Measurements from ENCODE around the gene ERAL1. TPM values are rescaled to one million over a fixed set of nuclear protein-coding genes. Genes with fewer than 3 reads are reported as not detected.
"Not testable (repeated sequence)": the region's sequence is repeated elsewhere in the genome, so short reads cannot be mapped to it uniquely, and the experiment has no call there.

The ERAL1 gene
- total RNA-seq, 1 donor from 2014 or later, result 61.1 TPM

- H3K9me3 Mint-ChIP-seq (ENCODE audit: unreplicated experiment), result no peaks in the 10 kb centered on the region
- peaks cover 30% of the 10 kb centered on the region for H3K36me3 Mint-ChIP-seq (ENCODE audit: low read depth, unreplicated experiment)
- H3K27me3 Mint-ChIP-seq (ENCODE audit: unreplicated experiment), result peaks cover 7% of the 10 kb centered on the region
- H3K4me3 Mint-ChIP-seq (ENCODE audit: unreplicated experiment), result no peak overlapping the region
- no peak for TF ChIP-seq CTCF (IDR thresholded peaks at IDR 0.05; ENCODE audit: unreplicated experiment)
- no peak overlapping the region for H3K27ac Mint-ChIP-seq (ENCODE audit: unreplicated experiment)
- peaks cover 39% of the 10 kb centered on the region for H3K4me1 Mint-ChIP-seq (ENCODE audit: unreplicated experiment)
- DNase-seq (ENCODE audit: low spot score), result no peak
Observed at GRCh38 chr17:28887871-28888471, 33.2 kb downstream of the ERAL1 start.

GRCh38 chr17:28888832-28889231 lies 34.0 kb downstream of the ERAL1 start:
- Mint-ChIP-seq H3K4me1 (ENCODE audit: unreplicated experiment) (peaks cover 48% of the 10 kb centered on the region), H3K27me3 (ENCODE audit: unreplicated experiment) (peaks cover 7% of the 10 kb centered on the region), H3K27ac (ENCODE audit: unreplicated experiment) (no peak overlapping the region), H3K4me3 (ENCODE audit: unreplicated experiment) (no peak overlapping the region), H3K36me3 (ENCODE audit: low read depth, unreplicated experiment) (peaks cover 25% of the 10 kb centered on the region), H3K9me3 (ENCODE audit: unreplicated experiment) (no peaks in the 10 kb centered on the region)
- DNase-seq (ENCODE audit: low spot score), result no peak
- no peak for TF ChIP-seq CTCF (IDR thresholded peaks at IDR 0.05; ENCODE audit: unreplicated experiment)

GRCh38 chr17:28889996-28890395 lies 35.2 kb downstream of the ERAL1 start:
- Mint-ChIP-seq H3K27me3 (ENCODE audit: unreplicated experiment) (peaks cover 3% of the 10 kb centered on the region), H3K9me3 (ENCODE audit: unreplicated experiment) (no peaks in the 10 kb centered on the region), H3K4me3 (ENCODE audit: unreplicated experiment) (peak overlapping the region; percentile 59), H3K27ac (ENCODE audit: unreplicated experiment) (no peak overlapping the region), H3K4me1 (ENCODE audit: unreplicated experiment) (peaks cover 48% of the 10 kb centered on the region), H3K36me3 (ENCODE audit: low read depth, unreplicated experiment) (peaks cover 22% of the 10 kb centered on the region)
- no peak for DNase-seq (ENCODE audit: low spot score)
- TF ChIP-seq CTCF (IDR thresholded peaks at IDR 0.05; ENCODE audit: unreplicated experiment), result no peak

- no peak overlapping the region for H3K4me3 Mint-ChIP-seq (ENCODE audit: unreplicated experiment)
- TF ChIP-seq CTCF (IDR thresholded peaks at IDR 0.05; ENCODE audit: unreplicated experiment), result no peak
- peaks cover 5% of the 10 kb centered on the region for H3K27me3 Mint-ChIP-seq (ENCODE audit: unreplicated experiment)
- H3K27ac Mint-ChIP-seq (ENCODE audit: unreplicated experiment), result peak overlapping the region; percentile 89
- H3K36me3 Mint-ChIP-seq (ENCODE audit: low read depth, unreplicated experiment), result peaks cover 24% of the 10 kb centered on the region
- H3K4me1 Mint-ChIP-seq (ENCODE audit: unreplicated experiment), result peaks cover 45% of the 10 kb centered on the region
- no peak for DNase-seq (ENCODE audit: low spot score)
- H3K9me3 Mint-ChIP-seq (ENCODE audit: unreplicated experiment), result no peaks in the 10 kb centered on the region
Observed at GRCh38 chr17:28891201-28891600, 36.4 kb downstream of the ERAL1 start.

- Mint-ChIP-seq H3K27ac (ENCODE audit: unreplicated experiment) (peak overlapping the region; percentile 77), H3K4me3 (ENCODE audit: unreplicated experiment) (no peak overlapping the region), H3K4me1 (ENCODE audit: unreplicated experiment) (peaks cover 46% of the 10 kb centered on the region), H3K36me3 (ENCODE audit: low read depth, unreplicated experiment) (peaks cover 20% of the 10 kb centered on the region), H3K9me3 (ENCODE audit: unreplicated experiment) (no peaks in the 10 kb centered on the region), H3K27me3 (ENCODE audit: unreplicated experiment) (peaks cover 7% of the 10 kb centered on the region)
- no peak for TF ChIP-seq CTCF (IDR thresholded peaks at IDR 0.05; ENCODE audit: unreplicated experiment)
- no peak for DNase-seq (ENCODE audit: low spot score)
Observed at GRCh38 chr17:28892024-28892423, 37.2 kb downstream of the ERAL1 start.

GRCh38 chr17:28893248-28894183 lies 38.7 kb downstream of the ERAL1 start:
- not testable (repeated sequence) for DNase-seq (ENCODE audit: low spot score); H3K27me3 Mint-ChIP-seq (ENCODE audit: unreplicated experiment); H3K9me3 Mint-ChIP-seq (ENCODE audit: unreplicated experiment)
- peak overlapping the region; percentile 97 for H3K27ac Mint-ChIP-seq (ENCODE audit: unreplicated experiment)
- H3K4me1 Mint-ChIP-seq (ENCODE audit: unreplicated experiment), result peaks cover 43% of the 10 kb centered on the region
- H3K4me3 Mint-ChIP-seq (ENCODE audit: unreplicated experiment), result peak overlapping the region; percentile 65
- peaks cover 18% of the 10 kb centered on the region for H3K36me3 Mint-ChIP-seq (ENCODE audit: low read depth, unreplicated experiment)
